ENCODE measurements around the gene CCDC60.

- TF ChIP-seq CTCF (IDR thresholded peaks at IDR 0.05; ENCODE audit: low read depth, low read length) = no peak
- TF ChIP-seq EZH2phosphoT487 (IDR thresholded peaks at IDR 0.05; ENCODE audit: low read depth) = no peak
These were observed 47.1 kb downstream of the CCDC60 start for GRCh38 chr12:119381471-119382235.
